Mammary epithelial cell (primary cell): Measurements from ENCODE around the gene ZNRF4.

Source experiments
- CTCF ChIP-seq, 2 donors: IDR thresholded peaks in 1 of 2; conservative IDR thresholded peaks in 1 of 2; 2 replicates each; pipeline ENCODE4 v1.5.1; 2011 to 2012; ENCODE audit warnings: inconsistent platforms in 2 of 2, low read length in 2 of 2, mild to moderate bottlenecking in 2 of 2, control low read depth in 1 of 2, low read depth in 1 of 2; ENCODE audit not compliant: insufficient read depth in 1 of 2; ENCODE audit errors: extremely low read depth in 1 of 2
- EZH2 ChIP-seq: IDR thresholded peaks from 2 replicates; pipeline ENCODE4 v1.6.1; 2012; ENCODE audit warnings: low read length, inconsistent platforms, borderline replicate concordance

DNA sequence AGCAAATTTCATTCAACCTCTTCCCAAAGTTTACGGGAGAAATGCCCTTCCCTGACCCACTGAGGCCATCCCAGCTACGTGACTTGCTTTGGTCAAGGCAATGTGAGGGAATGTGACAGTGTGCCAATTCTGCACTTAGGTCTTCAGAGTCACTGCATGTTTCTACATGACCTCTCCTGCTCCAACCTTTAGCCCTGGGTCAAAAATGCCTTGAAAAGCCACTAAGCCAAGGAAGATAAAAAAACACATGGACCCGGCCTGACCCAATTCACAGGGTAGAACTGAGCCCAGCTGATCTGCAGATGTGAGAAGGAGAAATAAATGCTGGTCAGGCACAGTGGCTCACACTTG, 30.0 kb downstream of the ZNRF4 start:
- TF ChIP-seq CTCF (conservative IDR thresholded peaks at IDR 0.05 in 1 of 2, IDR thresholded peaks at IDR 0.05 in 1 of 2; ENCODE audit: extremely low read depth in 1 of 2, insufficient read depth in 1 of 2, low read depth in 1 of 2, low read length in 2 of 2) = no peak
- no peak for TF ChIP-seq EZH2
